ENCODE measurements around the gene ANKRD52. TPM values are rescaled to one million over a fixed set of nuclear protein-coding genes. Genes with fewer than 3 reads are reported as not detected.

The ANKRD52 gene
- total RNA-seq, 1 experiment from 2014 or later: 67.5 TPM

DNA sequence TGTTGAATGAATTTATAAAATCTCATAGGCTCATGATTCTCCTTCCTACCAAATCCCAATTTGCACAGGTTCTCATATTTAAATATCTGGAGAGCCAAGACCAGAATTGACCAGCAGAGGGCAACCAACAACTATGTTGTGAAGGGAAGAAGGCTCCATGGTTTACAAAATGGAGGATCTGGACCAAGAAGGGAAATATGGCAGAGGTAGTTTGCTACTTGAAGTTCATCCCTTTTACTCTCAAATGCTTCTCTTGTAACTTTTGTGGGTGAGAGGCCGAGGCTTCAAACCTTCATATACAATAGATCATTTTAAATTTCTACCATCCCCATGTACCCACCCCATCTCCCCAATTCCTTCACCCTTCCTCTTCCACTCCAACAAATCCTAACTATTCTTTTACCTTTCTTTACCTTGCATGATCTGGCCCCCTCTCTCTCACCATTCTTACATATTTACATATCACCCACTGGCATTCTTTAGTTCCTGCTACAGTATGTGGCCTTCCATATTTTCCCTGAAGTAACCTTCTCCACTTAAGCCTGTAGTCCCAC is 65.1 kb downstream of the ANKRD52 start:
- no peaks in the 10 kb centered on the region for H3K27me3 ChIP-seq (ENCODE audit: control insufficient read depth, insufficient read depth, low read length)
- H3K36me3 ChIP-seq (ENCODE audit: control insufficient read depth, insufficient read depth, low read length): peaks cover 4% of the 10 kb centered on the region; the same call in 1 of the 2 replicates
- peak overlapping the region; percentile 2; the same call in 1 of the 2 replicates for H3K27ac ChIP-seq (ENCODE audit: low read length)
- DNase-seq (ENCODE audit: low read depth, low spot score) (peak; percentile 65), ATAC-seq (no peak)
- no peak overlapping the region for H3K4me3 ChIP-seq (ENCODE audit: low read depth in 2 of 2, low read length in 2 of 2)
- ChIA-PET POLR2A (interaction anchor here (0.6 kb wide), 1 partner anchor 9 kb away, joined by 3 read pairs; no protein-coding TSS in a partner anchor), CTCF (interaction anchor here (1.1 to 1.4 kb wide), 2 partner anchors 13 to 29 kb away, joined by 3 to 5 read pairs; partner anchors contain the start of gene RNF41)
- no TSS peak for BruUV-seq (replicated peaks)
- TF ChIP-seq, protein P1, sequence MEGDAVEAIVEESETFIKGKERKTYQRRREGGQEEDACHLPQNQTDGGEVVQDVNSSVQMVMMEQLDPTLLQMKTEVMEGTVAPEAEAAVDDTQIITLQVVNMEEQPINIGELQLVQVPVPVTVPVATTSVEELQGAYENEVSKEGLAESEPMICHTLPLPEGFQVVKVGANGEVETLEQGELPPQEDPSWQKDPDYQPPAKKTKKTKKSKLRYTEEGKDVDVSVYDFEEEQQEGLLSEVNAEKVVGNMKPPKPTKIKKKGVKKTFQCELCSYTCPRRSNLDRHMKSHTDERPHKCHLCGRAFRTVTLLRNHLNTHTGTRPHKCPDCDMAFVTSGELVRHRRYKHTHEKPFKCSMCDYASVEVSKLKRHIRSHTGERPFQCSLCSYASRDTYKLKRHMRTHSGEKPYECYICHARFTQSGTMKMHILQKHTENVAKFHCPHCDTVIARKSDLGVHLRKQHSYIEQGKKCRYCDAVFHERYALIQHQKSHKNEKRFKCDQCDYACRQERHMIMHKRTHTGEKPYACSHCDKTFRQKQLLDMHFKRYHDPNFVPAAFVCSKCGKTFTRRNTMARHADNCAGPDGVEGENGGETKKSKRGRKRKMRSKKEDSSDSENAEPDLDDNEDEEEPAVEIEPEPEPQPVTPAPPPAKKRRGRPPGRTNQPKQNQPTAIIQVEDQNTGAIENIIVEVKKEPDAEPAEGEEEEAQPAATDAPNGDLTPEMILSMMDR (IDR thresholded peaks at IDR 0.05): peak; percentile 83
- TF ChIP-seq POLR2AphosphoS5 (IDR thresholded peaks at IDR 0.05; ENCODE audit: low read depth, low read length): no peak
- peaks cover under 1% of the 10 kb centered on the region; the same call in 1 of the 2 replicates for H3K4me1 ChIP-seq (ENCODE audit: control insufficient read depth, insufficient read depth, low read length)
- intact Hi-C loops (cut with micrococcal nuclease; ENCODE audit: unreplicated experiment): loop anchor here (2.0 kb wide), 1 partner anchor 32 kb away; the partner anchor contains the start of gene NABP2
- H3K9me3 ChIP-seq (ENCODE audit: control insufficient read depth, insufficient read depth, low read depth, low read length): no peaks in the 10 kb centered on the region
- in situ Hi-C loops (cut with HindIII; ENCODE audit: low pct_unique_long_range_greater_than_20kb, low sequenced_read_pairs): no loop called here

DNA sequence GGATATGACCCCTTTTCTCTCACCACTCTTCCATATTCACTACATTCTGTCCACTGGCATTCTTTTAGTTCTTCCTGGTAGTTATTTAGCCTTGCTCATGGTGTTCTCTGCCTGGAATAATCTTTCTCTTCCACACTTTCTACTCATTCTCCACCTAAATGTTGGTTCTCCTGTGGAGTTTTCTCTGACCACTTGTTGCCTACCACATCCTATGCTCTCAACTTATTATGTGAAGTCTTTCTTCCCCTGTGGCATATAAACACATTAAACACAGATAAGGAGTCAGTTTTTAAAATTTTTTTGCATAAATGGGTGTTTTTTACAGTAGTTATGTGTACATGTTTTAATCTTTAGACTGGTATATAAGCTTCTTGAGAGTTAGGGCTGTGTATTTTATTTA is 65.6 kb downstream of the ANKRD52 start:
- in situ Hi-C loops (cut with HindIII; ENCODE audit: low pct_unique_long_range_greater_than_20kb, low sequenced_read_pairs) (no loop called here), intact Hi-C loops (cut with micrococcal nuclease; ENCODE audit: unreplicated experiment) (loop anchor here (2.0 kb wide), 1 partner anchor 32 kb away; the partner anchor contains the start of gene NABP2)
- ChIA-PET POLR2A (interaction anchor here (0.6 kb wide), 1 partner anchor 9 kb away, joined by 3 read pairs; no protein-coding TSS in a partner anchor), CTCF (interaction anchor here (1.4 kb wide), 1 partner anchor 29 kb away, joined by 3 read pairs; the partner anchor contains the start of gene RNF41)
- Histone ChIP-seq H3K9me3 (ENCODE audit: control insufficient read depth, insufficient read depth, low read depth, low read length) (no peaks in the 10 kb centered on the region), H3K27me3 (ENCODE audit: control insufficient read depth, insufficient read depth, low read length) (no peaks in the 10 kb centered on the region), H3K4me3 (ENCODE audit: low read depth in 2 of 2, low read length in 2 of 2) (no peak overlapping the region), H3K36me3 (ENCODE audit: control insufficient read depth, insufficient read depth, low read length) (peaks cover 4% of the 10 kb centered on the region; the same call in 1 of the 2 replicates), H3K4me1 (ENCODE audit: control insufficient read depth, insufficient read depth, low read length) (peaks cover 5% of the 10 kb centered on the region), H3K27ac (ENCODE audit: low read length) (no peak overlapping the region)
- BruUV-seq (replicated peaks): no TSS peak
- DNase-seq (ENCODE audit: low read depth, low spot score): no peak
- TF ChIP-seq SIN3A (IDR thresholded peaks at IDR 0.05; ENCODE audit: borderline replicate concordance, insufficient read depth, low read depth, low read length): no peak
- TF ChIP-seq TCF7L2 (IDR thresholded peaks at IDR 0.05; ENCODE audit: low read depth, low read length): no peak
- TF ChIP-seq, protein P1 (IDR thresholded peaks at IDR 0.05): no peak
- no peak for TF ChIP-seq POLR2AphosphoS5 (IDR thresholded peaks at IDR 0.05; ENCODE audit: low read depth, low read length)
- TF ChIP-seq, protein P2, sequence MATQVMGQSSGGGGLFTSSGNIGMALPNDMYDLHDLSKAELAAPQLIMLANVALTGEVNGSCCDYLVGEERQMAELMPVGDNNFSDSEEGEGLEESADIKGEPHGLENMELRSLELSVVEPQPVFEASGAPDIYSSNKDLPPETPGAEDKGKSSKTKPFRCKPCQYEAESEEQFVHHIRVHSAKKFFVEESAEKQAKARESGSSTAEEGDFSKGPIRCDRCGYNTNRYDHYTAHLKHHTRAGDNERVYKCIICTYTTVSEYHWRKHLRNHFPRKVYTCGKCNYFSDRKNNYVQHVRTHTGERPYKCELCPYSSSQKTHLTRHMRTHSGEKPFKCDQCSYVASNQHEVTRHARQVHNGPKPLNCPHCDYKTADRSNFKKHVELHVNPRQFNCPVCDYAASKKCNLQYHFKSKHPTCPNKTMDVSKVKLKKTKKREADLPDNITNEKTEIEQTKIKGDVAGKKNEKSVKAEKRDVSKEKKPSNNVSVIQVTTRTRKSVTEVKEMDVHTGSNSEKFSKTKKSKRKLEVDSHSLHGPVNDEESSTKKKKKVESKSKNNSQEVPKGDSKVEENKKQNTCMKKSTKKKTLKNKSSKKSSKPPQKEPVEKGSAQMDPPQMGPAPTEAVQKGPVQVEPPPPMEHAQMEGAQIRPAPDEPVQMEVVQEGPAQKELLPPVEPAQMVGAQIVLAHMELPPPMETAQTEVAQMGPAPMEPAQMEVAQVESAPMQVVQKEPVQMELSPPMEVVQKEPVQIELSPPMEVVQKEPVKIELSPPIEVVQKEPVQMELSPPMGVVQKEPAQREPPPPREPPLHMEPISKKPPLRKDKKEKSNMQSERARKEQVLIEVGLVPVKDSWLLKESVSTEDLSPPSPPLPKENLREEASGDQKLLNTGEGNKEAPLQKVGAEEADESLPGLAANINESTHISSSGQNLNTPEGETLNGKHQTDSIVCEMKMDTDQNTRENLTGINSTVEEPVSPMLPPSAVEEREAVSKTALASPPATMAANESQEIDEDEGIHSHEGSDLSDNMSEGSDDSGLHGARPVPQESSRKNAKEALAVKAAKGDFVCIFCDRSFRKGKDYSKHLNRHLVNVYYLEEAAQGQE (IDR thresholded peaks at IDR 0.05; ENCODE audit: insufficient read depth in 1 of 2, low read depth in 2 of 2, low read length in 1 of 2): no peak
- ATAC-seq: no peak
